AG04450 (cell line): ENCODE results near the gene COX17. TPM values are rescaled to one million over a fixed set of nuclear protein-coding genes. Genes with fewer than 3 reads are reported as not detected.

Source experiments
- CTCF ChIA-PET: fragments of 300-600, 350-600 bp; formaldehyde crosslinking; extraction: SDS; loops from one replicate; lab custom pipeline; 2022; ENCODE audit warnings: antibody characterized with exemption, inconsistent platforms; lab: Charles Lee
- POLR2A ChIA-PET: fragments of 350-600 bp; formaldehyde crosslinking; extraction: SDS; loops from one replicate; lab custom pipeline; 2021; ENCODE audit warnings: antibody characterized with exemption, inconsistent platforms; lab: Yijun Ruan, JAX
- DNase-seq: peaks from one replicate; pipeline ENCODE4 v3.0.0-alpha.2; 2011; ENCODE audit warnings: low read depth, low spot score
- H3K27ac ChIP-seq: one replicate; pipeline ENCODE4 v1.5.1; 2012; ENCODE audit warnings: low read depth, low read length, control low read depth
- H3K27me3 ChIP-seq: one replicate; pipeline ENCODE4 v1.6.0; 2012; ENCODE audit warnings: low read length; ENCODE audit not compliant: control insufficient read depth, insufficient read depth
- H3K4me3 ChIP-seq: 2 replicates; pipeline ENCODE4 v1.5.1; 2011; ENCODE audit warnings: mild to moderate bottlenecking, low read depth, low read length, control low read depth
- H3K9me3 ChIP-seq: 2 replicates; pipeline ENCODE4 v1.5.1; 2012; ENCODE audit warnings: low read length; ENCODE audit not compliant: control insufficient read depth, insufficient read depth
- CTCF ChIP-seq: IDR thresholded peaks from 2 replicates; pipeline ENCODE4 v1.5.1; 2011; ENCODE audit warnings: low read depth, low read length, control low read depth, inconsistent platforms
- polyA minus RNA-seq: library from RNA; depleted of rRNA, polyadenylated mRNA; stranded (reverse); fragments of >200 nt; gene quantifications from 2 replicates; pipeline ENCODE4 v1.2.3, GENCODE V29; 2011; rRNA and poly(A)+ RNA removed
- polyA plus RNA-seq: library from polyadenylated mRNA; depleted of rRNA; stranded (reverse); fragments of >200 nt; gene quantifications from 2 replicates; pipeline ENCODE4 v1.2.3, GENCODE V29; 2011; rRNA removed

Gene COX17, protein sequence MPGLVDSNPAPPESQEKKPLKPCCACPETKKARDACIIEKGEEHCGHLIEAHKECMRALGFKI
- polyA plus RNA-seq: 19.2 and 20.0 TPM in 2 replicates
- 5.2 and 5.6 TPM in 2 replicates for polyA minus RNA-seq

- ChIA-PET POLR2A (interaction anchor here (0.8 to 1.5 kb wide), 2 partner anchors 147 to 209 kb away, joined by 3 to 6 read pairs; no protein-coding TSS in a partner anchor), CTCF (interaction anchor here (0.6 to 2.1 kb wide), 6 partner anchors 13 to 794 kb away, joined by 3 to 5 read pairs (median 3); no protein-coding TSS in a partner anchor)
Measured at GRCh38 chr3:119676771-119677640, at the start of gene COX17. Gene COX17 (minus strand): TSS chr3:119677406. CDS start chr3:119677310, 96 bp downstream.

DNA sequence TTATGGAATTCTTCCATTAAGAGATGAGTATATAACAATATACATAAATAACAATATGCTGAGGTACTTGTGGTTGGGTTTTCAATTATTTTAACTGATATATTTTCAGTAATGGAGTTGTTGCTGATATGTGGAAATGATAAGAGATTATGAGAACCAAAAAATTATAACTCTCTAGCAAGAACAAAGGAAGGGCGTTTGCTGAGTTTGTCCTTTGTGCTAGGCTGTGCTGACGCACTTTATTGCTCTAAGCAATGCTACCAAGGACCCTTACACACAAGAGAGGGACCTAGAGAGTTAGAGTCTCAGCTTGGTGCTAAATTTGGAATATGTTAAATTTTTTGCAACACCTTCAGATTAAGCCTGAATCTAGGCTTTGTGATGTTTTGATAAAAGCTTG lies 49.7 kb upstream of the COX17 start:
- POLR2A ChIA-PET: no interaction called here
- peaks cover 4% of the 10 kb centered on the region for H3K27me3 ChIP-seq
- TF ChIP-seq CTCF: no peak
- no peak overlapping the region for H3K4me3 ChIP-seq
- no peaks in the 10 kb centered on the region for H3K9me3 ChIP-seq
- DNase-seq: no peak
- no peak overlapping the region for H3K27ac ChIP-seq
- CTCF ChIA-PET: no interaction called here

More at GRCh38 chr3:119676771-119677640, at the start of gene COX17:
- Histone ChIP-seq H3K27me3 (no peaks in the 10 kb centered on the region), H3K4me3 (peak within 1 kb of the TSS; percentile 60), H3K9me3 (no peaks in the 10 kb centered on the region), H3K27ac (peak within 1 kb of the TSS; percentile 53)
- no peak for TF ChIP-seq CTCF
- DNase-seq: peak; percentile 89

GRCh38 chr3:119723022-119723421 lies 45.8 kb upstream of the COX17 start:
- TF ChIP-seq CTCF: no peak
- POLR2A ChIA-PET: no interaction called here
- H3K27ac ChIP-seq: no peak overlapping the region
- CTCF ChIA-PET: no interaction called here
- no peaks in the 10 kb centered on the region for H3K9me3 ChIP-seq
- H3K4me3 ChIP-seq: no peak overlapping the region
- H3K27me3 ChIP-seq: peaks cover 4% of the 10 kb centered on the region
- DNase-seq: no peak

DNA sequence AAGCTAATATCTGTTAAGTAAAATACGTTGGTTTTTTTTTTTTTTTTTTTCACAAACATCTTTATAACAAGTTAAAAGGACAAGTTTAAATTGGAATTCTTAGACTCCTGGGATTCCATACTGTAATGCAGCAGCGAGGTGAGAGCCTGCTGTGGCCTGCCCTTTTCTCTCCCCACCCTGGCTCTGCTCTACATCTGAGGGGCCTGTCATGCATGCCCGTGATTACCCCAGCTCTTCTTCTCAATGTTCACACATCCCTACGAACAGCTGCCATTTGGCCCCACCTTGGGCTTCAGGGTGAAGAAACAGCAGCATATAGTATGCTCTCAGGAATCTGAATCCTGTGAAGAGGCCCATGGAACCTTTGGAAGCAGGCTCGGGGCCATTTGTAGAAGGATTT lies 40.3 kb upstream of the COX17 start:
- H3K27me3 ChIP-seq: peaks cover 5% of the 10 kb centered on the region
- ChIA-PET CTCF (interaction anchor here (0.6 kb wide), 1 partner anchor 18 kb away, joined by 3 read pairs; no protein-coding TSS in a partner anchor), POLR2A (no interaction called here)
- TF ChIP-seq CTCF: no peak
- no peak for DNase-seq
- no peaks in the 10 kb centered on the region for H3K9me3 ChIP-seq
- no peak overlapping the region for H3K4me3 ChIP-seq
- H3K27ac ChIP-seq: no peak overlapping the region

- Histone ChIP-seq H3K27ac (no peak overlapping the region), H3K9me3 (no peaks in the 10 kb centered on the region), H3K4me3 (no peak overlapping the region), H3K27me3 (peaks cover 2% of the 10 kb centered on the region)
- POLR2A ChIA-PET: no interaction called here
- CTCF ChIA-PET: interaction anchor here (0.6 kb wide), 1 partner anchor 18 kb away, joined by 3 read pairs; no protein-coding TSS in a partner anchor
- DNase-seq: no peak
- no peak for TF ChIP-seq CTCF
Measured at GRCh38 chr3:119716998-119717397, 39.8 kb upstream of the COX17 start.
